Astrocyte (in vitro differentiated cells and primary cell): ENCODE results near the gene TRIP4.

ENCODE experiments used
- EZH2 ChIP-seq: IDR thresholded peaks from 2 replicates; pipeline ENCODE4 v1.6.1; 2012; ENCODE audit warnings: mild to moderate bottlenecking, low read length, inconsistent platforms; ENCODE audit not compliant: insufficient read depth
- TF ChIP-seq, protein P1 (sequence below): IDR thresholded peaks from 2 replicates; pipeline ENCODE4 v1.5.1; 2011; ENCODE audit warnings: low read depth, mild to moderate bottlenecking, inconsistent platforms, low read length, moderate library complexity; ENCODE audit not compliant: insufficient read depth

DNA sequence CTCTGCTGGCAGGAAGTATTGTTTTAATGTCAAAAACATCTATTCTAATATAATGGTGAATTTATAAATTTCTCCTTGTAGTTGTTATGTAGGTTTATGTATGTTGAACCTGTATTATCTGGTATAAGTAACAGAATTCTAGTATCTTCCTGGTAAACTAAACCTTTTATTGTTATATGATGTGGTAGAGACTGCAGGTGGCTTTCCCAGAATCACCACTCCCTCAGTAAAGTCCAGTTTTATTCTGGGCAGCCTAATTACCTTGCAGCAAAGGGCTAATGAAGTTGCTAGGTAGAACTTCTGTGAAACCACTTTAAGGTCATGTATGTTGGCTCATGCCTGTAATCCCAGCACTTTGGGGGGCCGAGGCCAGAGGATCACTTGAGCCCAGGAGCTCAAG, 47.3 kb upstream of the TRIP4 start:
- TF ChIP-seq, protein P1, sequence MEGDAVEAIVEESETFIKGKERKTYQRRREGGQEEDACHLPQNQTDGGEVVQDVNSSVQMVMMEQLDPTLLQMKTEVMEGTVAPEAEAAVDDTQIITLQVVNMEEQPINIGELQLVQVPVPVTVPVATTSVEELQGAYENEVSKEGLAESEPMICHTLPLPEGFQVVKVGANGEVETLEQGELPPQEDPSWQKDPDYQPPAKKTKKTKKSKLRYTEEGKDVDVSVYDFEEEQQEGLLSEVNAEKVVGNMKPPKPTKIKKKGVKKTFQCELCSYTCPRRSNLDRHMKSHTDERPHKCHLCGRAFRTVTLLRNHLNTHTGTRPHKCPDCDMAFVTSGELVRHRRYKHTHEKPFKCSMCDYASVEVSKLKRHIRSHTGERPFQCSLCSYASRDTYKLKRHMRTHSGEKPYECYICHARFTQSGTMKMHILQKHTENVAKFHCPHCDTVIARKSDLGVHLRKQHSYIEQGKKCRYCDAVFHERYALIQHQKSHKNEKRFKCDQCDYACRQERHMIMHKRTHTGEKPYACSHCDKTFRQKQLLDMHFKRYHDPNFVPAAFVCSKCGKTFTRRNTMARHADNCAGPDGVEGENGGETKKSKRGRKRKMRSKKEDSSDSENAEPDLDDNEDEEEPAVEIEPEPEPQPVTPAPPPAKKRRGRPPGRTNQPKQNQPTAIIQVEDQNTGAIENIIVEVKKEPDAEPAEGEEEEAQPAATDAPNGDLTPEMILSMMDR: no peak
- no peak for TF ChIP-seq EZH2
